ENCODE data around the gene HOMER2. TPM values are rescaled to one million over a fixed set of nuclear protein-coding genes. Genes with fewer than 3 reads are reported as not detected.
"Not testable (repeated sequence)": the region's sequence is repeated elsewhere in the genome, so short reads cannot be mapped to it uniquely, and the experiment has no call there.

Gene HOMER2
- total RNA-seq, 1 experiment from 2014 or later: 11.1 TPM

GRCh38 chr15:82894971-82895520, 57.5 kb downstream of the HOMER2 start:
- no peak for DNase-seq (ENCODE audit: low read depth)

GRCh38 chr15:82893473-82893872, 59.0 kb downstream of the HOMER2 start:
- DNase-seq (ENCODE audit: low read depth): not testable (repeated sequence)

GRCh38 chr15:82892573-82892972, 59.9 kb downstream of the HOMER2 start:
- DNase-seq (ENCODE audit: low read depth): no peak

- DNase-seq (ENCODE audit: low read depth): no peak
These were observed 61.5 kb downstream of the HOMER2 start for GRCh38 chr15:82890995-82891390.

GRCh38 chr15:82890338-82890994, 62.1 kb downstream of the HOMER2 start:
- no peak for DNase-seq (ENCODE audit: low read depth)

- DNase-seq (ENCODE audit: low read depth): no peak
These were observed 70.1 kb downstream of the HOMER2 start for GRCh38 chr15:82882273-82882928.

GRCh38 chr15:82881747-82882146, 70.8 kb downstream of the HOMER2 start:
- no peak for DNase-seq (ENCODE audit: low read depth)

- no peak for DNase-seq (ENCODE audit: low read depth)
These were observed 71.8 kb downstream of the HOMER2 start for GRCh38 chr15:82880704-82881103.

GRCh38 chr15:82878325-82878724, 74.2 kb downstream of the HOMER2 start:
- DNase-seq (ENCODE audit: low read depth): no peak

- DNase-seq (ENCODE audit: low read depth): no peak
These were observed 74.7 kb downstream of the HOMER2 start for GRCh38 chr15:82877825-82878224.

- DNase-seq (ENCODE audit: low read depth): peak; percentile 61
These were observed 77.0 kb downstream of the HOMER2 start for GRCh38 chr15:82875411-82876003.

- DNase-seq (ENCODE audit: low read depth): no peak
These were observed 77.6 kb downstream of the HOMER2 start for GRCh38 chr15:82874961-82875360.

- no peak for DNase-seq (ENCODE audit: low read depth)
These were observed 78.3 kb downstream of the HOMER2 start for GRCh38 chr15:82874267-82874666.

- no peak for DNase-seq (ENCODE audit: low read depth)
These were observed 79.4 kb downstream of the HOMER2 start for GRCh38 chr15:82873000-82873680.

GRCh38 chr15:82871832-82872484, 80.6 kb downstream of the HOMER2 start:
- no peak for DNase-seq (ENCODE audit: low read depth)

- DNase-seq (ENCODE audit: low read depth): no peak
These were observed 81.2 kb downstream of the HOMER2 start for GRCh38 chr15:82871358-82871757.

GRCh38 chr15:82870727-82871320, 81.7 kb downstream of the HOMER2 start:
- DNase-seq (ENCODE audit: low read depth): no peak

GRCh38 chr15:82865981-82866380, 86.5 kb downstream of the HOMER2 start:
- not testable (repeated sequence) for DNase-seq (ENCODE audit: low read depth)

- DNase-seq (ENCODE audit: low read depth): not testable (repeated sequence)
These were observed 86.9 kb downstream of the HOMER2 start for GRCh38 chr15:82865581-82865980.

- DNase-seq (ENCODE audit: low read depth): no peak
These were observed 87.6 kb downstream of the HOMER2 start for GRCh38 chr15:82864967-82865366.

GRCh38 chr15:82862886-82863285, 89.6 kb downstream of the HOMER2 start:
- DNase-seq (ENCODE audit: low read depth): no peak
